Adrenal gland (tissue), 12 donors: ENCODE results near the gene NR1H4. TPM values are rescaled to one million over a fixed set of nuclear protein-coding genes. Genes with fewer than 3 reads are reported as not detected.
A peak's percentile ranks its signal among the peaks of the same experiment; 100 is the strongest.
"Not testable (repeated sequence)": the region's sequence is repeated elsewhere in the genome, so short reads cannot be mapped to it uniquely, and the experiment has no call there.

ENCODE experiments used
- DNase-seq, 7 donors: peaks; one replicate each; pipeline ENCODE4 v3.0.0-alpha.2; 2019 to 2020
- H3K27ac ChIP-seq, 5 donors: fragments of 200-600 bp; sonication (generic) in 4 of 5; 1 replicate in 3 of 5; 2 replicates in 2 of 5; pipeline versions ENCODE4 v1.5.1 to v1.8.0; 2016 to 2020; ENCODE audit warnings: mild to moderate bottlenecking in 1 of 5
- H3K27me3 ChIP-seq: fragments of 200-600 bp; 2 replicates; pipeline ENCODE4 v1.8.0; 2021
- H3K36me3 ChIP-seq, 2 donors: fragments of 200-600 bp; replicated peaks in 1 of 2; 1 replicate in 1 of 2; 2 replicates in 1 of 2; pipeline versions ENCODE4 v1.5.1 to v1.8.0; 2018 to 2022
- H3K4me1 ChIP-seq, 2 donors: fragments of 200-600 bp; replicated peaks in 1 of 2; 1 replicate in 1 of 2; 2 replicates in 1 of 2; pipeline versions ENCODE4 v1.5.1 to v1.8.0; 2018 to 2021
- H3K4me3 ChIP-seq, 4 donors: fragments of 200-600 bp; sonication (generic) in 3 of 4; one replicate each; pipeline ENCODE4 v1.5.1; 2016 to 2018
- H3K9me3 ChIP-seq, 3 donors: fragments of 200-600 bp; sonication (generic) in 1 of 3; replicated peaks in 1 of 3; 1 replicate in 2 of 3; 2 replicates in 1 of 3; pipeline versions ENCODE4 v1.5.1 to v1.8.0; 2016 to 2021
- POLR2A ChIP-seq, 2 donors: fragments of 450-650 bp; IDR thresholded peaks; one replicate each; pipeline ENCODE4 v1.6.1; 2017; ENCODE audit warnings: antibody characterized with exemption in 2 of 2, mild to moderate bottlenecking in 2 of 2, moderate library complexity in 1 of 2
- WGBS, 4 donors: extraction: QIAGEN DNeasy Blood & Tissue Kit in 2 of 4; methylation state at CpG; one replicate each; pipeline versions ENCODE4 v1.1.5 to v1.1.7; 2013 to 2017; 5-methylcytosine and 5-hydroxymethylcytosine counted together
- intact Hi-C, 2 donors: fragments of 100-400 bp; cut with DNase I; formaldehyde crosslinking; loops; one replicate each; pipeline versions ENCODE4 v1.14.1 to v1.15.0; 2022 to 2023
- polyA plus RNA-seq, 3 donors: library from polyadenylated mRNA; stranded (reverse); fragments of 200-250 nt in 2 of 3; fragments of 350-450 nt in 1 of 3; fragmentation: Illumina TruSeq in 1 of 3; extraction: RNeasy Lipid Tissue Mini Kit (QIAGEN cat#74804) in 1 of 3; gene quantifications; one replicate each; pipeline ENCODE4 v1.2.3, GENCODE V29; 2013 to 2014
- total RNA-seq, 9 donors: library from RNA; depleted of rRNA in 4 of 9; stranded (reverse); fragments of >200 nt in 4 of 9; fragments of 120-200 nt in 1 of 9; fragmentation: NEBNext Ultra II Directional in 1 of 9; extraction: Animal tissue kit (Norgen Biotek cat#: 25700) in 1 of 9; gene quantifications; one replicate each; pipeline versions ENCODE4 v1.1.0 to v1.2.4, GENCODE V29; 2013 to 2023
- TF ChIP-seq, protein P1 (sequence below), 6 experiments: fragments of 450-650 bp in 4 of 6; fragments of 200-600 bp in 2 of 6; sonication (generic) in 1 of 6; IDR thresholded peaks; 1 replicate in 5 of 6; 2 replicates in 1 of 6; pipeline versions ENCODE4 v1.5.1 to v1.8.0; 2016 to 2021; ENCODE audit warnings: antibody characterized with exemption in 6 of 6, mild to moderate bottlenecking in 2 of 6, moderate library complexity in 1 of 6
- donor health status: healthy with polysubstance abuse.
- donor health status: Bipolar disorder and iron deficiency.
- donor health status: DM: yes; HTN: yes; CAD: no.
- donor health status: DM: no; HTN: no; CAD: no.
- donor health status: DM: no; HTN: no; CAD: no.
- donor health status: DM: yes; HTN: yes; CAD: no.

Gene NR1H4
- total and polyA plus RNA-seq, 12 donors, result 17.2 to 66.9 (median 41.0) TPM

- no peak overlapping the region for H3K4me3 ChIP-seq
- intact Hi-C loops, result no loop called here
- no peak for DNase-seq
- WGBS, 4 donors, result 56 to 61% (median 61%) methylated on average over 4 of the region's 4 CpGs
- no peaks in the 10 kb centered on the region for H3K36me3 ChIP-seq
- no peaks in the 10 kb centered on the region for H3K27me3 ChIP-seq
- TF ChIP-seq, protein P1, sequence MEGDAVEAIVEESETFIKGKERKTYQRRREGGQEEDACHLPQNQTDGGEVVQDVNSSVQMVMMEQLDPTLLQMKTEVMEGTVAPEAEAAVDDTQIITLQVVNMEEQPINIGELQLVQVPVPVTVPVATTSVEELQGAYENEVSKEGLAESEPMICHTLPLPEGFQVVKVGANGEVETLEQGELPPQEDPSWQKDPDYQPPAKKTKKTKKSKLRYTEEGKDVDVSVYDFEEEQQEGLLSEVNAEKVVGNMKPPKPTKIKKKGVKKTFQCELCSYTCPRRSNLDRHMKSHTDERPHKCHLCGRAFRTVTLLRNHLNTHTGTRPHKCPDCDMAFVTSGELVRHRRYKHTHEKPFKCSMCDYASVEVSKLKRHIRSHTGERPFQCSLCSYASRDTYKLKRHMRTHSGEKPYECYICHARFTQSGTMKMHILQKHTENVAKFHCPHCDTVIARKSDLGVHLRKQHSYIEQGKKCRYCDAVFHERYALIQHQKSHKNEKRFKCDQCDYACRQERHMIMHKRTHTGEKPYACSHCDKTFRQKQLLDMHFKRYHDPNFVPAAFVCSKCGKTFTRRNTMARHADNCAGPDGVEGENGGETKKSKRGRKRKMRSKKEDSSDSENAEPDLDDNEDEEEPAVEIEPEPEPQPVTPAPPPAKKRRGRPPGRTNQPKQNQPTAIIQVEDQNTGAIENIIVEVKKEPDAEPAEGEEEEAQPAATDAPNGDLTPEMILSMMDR (IDR thresholded peaks at IDR 0.05), result no peak
- no peak for TF ChIP-seq POLR2A (IDR thresholded peaks at IDR 0.05)
- H3K9me3 ChIP-seq, result peaks cover 0 to 5% (median 0%) of the 10 kb centered on the region in 3 donors
- H3K4me1 ChIP-seq, result no peaks in the 10 kb centered on the region
- no peak overlapping the region for H3K27ac ChIP-seq
Measured at GRCh38 chr12:100591979-100592378, 118.3 kb downstream of the NR1H4 start.

DNA sequence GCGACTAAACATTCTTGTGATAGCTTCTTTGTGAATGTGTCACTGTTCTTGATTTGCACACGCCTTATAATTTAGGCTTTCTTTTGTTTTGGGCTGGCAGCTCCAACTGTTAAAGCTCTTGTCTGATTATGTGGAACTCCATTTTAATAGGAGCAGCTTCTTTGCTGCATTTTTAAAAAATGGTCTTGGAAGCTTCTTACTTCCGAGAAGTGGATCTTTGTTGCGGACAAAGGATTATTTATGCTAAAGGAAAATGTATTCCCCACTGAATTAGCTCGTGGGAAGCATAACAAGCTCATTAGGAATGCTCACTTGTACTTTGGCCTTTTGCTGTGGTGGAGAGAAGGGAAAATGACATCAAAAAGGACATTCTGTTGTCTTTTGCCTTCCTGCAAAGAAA lies 119.8 kb downstream of the NR1H4 start:
- TF ChIP-seq, protein P1 (IDR thresholded peaks at IDR 0.05), result no peak
- no peak for TF ChIP-seq POLR2A (IDR thresholded peaks at IDR 0.05)
- no peaks in the 10 kb centered on the region for H3K4me1 ChIP-seq
- H3K9me3 ChIP-seq, result peaks cover 0 to 5% (median 0%) of the 10 kb centered on the region in 3 donors
- H3K27me3 ChIP-seq, result no peaks in the 10 kb centered on the region
- H3K36me3 ChIP-seq, result no peaks in the 10 kb centered on the region
- intact Hi-C loops, result no loop called here
- H3K4me3 ChIP-seq, result no peak overlapping the region
- no peak for DNase-seq
- no peak overlapping the region for H3K27ac ChIP-seq
- 58 to 72% (median 67%) methylated on average over 5 of the region's 5 CpGs for WGBS, 4 donors

- WGBS, 4 donors, result 68 to 83% (median 78%) methylated on average over 1 of the region's 1 CpG
- Histone ChIP-seq H3K27me3 (no peaks in the 10 kb centered on the region), H3K36me3 (no peaks in the 10 kb centered on the region), H3K27ac (no peak overlapping the region), H3K4me3 (no peak overlapping the region), H3K9me3 (no peaks in the 10 kb centered on the region), H3K4me1 (no peaks in the 10 kb centered on the region)
- intact Hi-C loops, result no loop called here
- no peak for TF ChIP-seq POLR2A (IDR thresholded peaks at IDR 0.05)
- TF ChIP-seq, protein P1 (IDR thresholded peaks at IDR 0.05), result no peak
- no peak for DNase-seq
Measured at GRCh38 chr12:100601626-100602025, 128.0 kb downstream of the NR1H4 start.

DNA sequence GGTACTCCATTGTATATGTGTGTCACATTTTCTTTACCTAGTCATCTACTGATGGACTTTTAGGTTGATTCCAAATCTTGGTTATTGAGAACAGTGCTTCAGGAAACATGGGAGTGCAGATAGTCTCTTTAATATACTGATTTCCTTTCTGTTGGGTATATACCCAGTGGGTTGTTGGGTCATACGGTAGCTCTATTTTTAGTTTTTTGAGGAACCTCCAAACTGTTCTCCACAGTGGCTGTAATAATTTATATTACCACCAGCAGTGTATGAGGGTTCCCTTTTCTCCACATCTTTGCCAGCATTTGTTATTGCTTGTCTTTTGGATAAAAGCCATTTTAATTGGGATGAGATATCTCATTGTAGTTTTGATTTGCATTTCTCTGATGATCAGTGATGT lies 129.3 kb downstream of the NR1H4 start:
- H3K9me3 ChIP-seq, intact Hi-C loops, H3K27me3 ChIP-seq: not testable (repeated sequence)

GRCh38 chr12:100608776-100609175 lies 135.1 kb downstream of the NR1H4 start:
- H3K9me3 ChIP-seq, result no peaks in the 10 kb centered on the region
- no peaks in the 10 kb centered on the region for H3K4me1 ChIP-seq
- intact Hi-C loops, result no loop called here
- DNase-seq, result peak in 6 of 7 donors; percentile 19 to 54 (median 34)
- no peak for TF ChIP-seq POLR2A (IDR thresholded peaks at IDR 0.05)
- TF ChIP-seq, protein P1 (IDR thresholded peaks at IDR 0.05), result no peak
- H3K36me3 ChIP-seq, result no peaks in the 10 kb centered on the region
- H3K27me3 ChIP-seq, result no peaks in the 10 kb centered on the region
- no peak overlapping the region for H3K27ac ChIP-seq
- H3K4me3 ChIP-seq, result no peak overlapping the region
- 83 to 93% (median 89%) methylated on average over 1 of the region's 1 CpG for WGBS, 4 donors

More for the DNA sequence above, 129.3 kb downstream of the NR1H4 start:
- DNase-seq, H3K4me3 ChIP-seq, H3K36me3 ChIP-seq, H3K27ac ChIP-seq, H3K4me1 ChIP-seq: not testable (repeated sequence)
- 77 to 80% (median 79%) methylated on average over 1 of the region's 1 CpG for WGBS, 4 donors
